SK-N-MC (cell line): ENCODE results near the gene CLIC6.

Experiments used
- EZH2 ChIP-seq: fragments of 200-600 bp; sonication (generic); IDR thresholded peaks from one replicate; pipeline ENCODE4 v1.6.1; 2017; ENCODE audit warnings: antibody characterized with exemption
- FOXP2 ChIP-seq: optimal IDR thresholded peaks from 2 replicates; pipeline ENCODE3; 2011; ENCODE audit warnings: mild to moderate bottlenecking, moderate library complexity; ENCODE audit not compliant: insufficient read depth; ENCODE audit errors: extremely low read length, control extremely low read depth
- POLR2AphosphoS5 ChIP-seq: IDR thresholded peaks from 2 replicates; pipeline ENCODE4 v1.6.1; 2012; ENCODE audit warnings: mild to moderate bottlenecking, low read depth, low read length, borderline replicate concordance

DNA sequence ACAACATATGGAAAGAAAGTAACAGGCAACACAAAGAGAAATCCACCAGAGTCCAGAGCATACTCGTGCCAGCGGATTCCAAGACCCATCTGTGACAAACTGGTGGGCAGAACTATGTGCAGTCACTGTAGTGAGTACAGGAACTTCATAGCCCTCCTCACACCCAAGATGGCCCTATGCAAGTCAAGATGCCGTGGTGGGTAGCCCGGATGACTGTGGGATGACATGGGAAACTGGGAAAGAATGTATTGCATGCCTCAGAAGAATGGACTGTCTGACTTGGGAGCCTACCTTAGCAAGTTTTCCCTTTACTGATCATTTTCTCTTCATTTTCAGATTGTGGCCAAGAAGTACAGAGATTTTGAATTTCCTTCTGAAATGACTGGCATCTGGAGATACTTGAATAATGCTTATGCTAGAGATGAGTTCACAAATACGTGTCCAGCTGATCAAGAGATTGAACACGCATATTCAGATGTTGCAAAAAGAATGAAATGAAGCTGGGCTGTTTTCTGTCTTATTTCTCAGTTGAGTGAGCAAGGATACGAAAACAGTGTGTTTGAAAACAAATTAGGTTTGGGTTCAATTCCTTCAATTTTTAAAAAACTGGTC is 47.3 kb downstream of the CLIC6 start:
- no peak for TF ChIP-seq EZH2
- no peak for TF ChIP-seq POLR2AphosphoS5
- TF ChIP-seq FOXP2: no peak
